ENCODE results near the gene REC8.

The REC8 gene

GRCh38 chr14:24138396-24139271 is 33.2 kb upstream of the REC8 start:
- no peak for TF ChIP-seq CTCF (IDR thresholded peaks at IDR 0.05; ENCODE audit: borderline replicate concordance, control extremely low read depth, extremely low read depth, insufficient read depth, missing control alignments)
- no peak for DNase-seq (ENCODE audit: low spot score)
- in situ Hi-C loops (cut with MboI; ENCODE audit: low sequenced_read_pairs, unreplicated experiment): no loop called here

DNA sequence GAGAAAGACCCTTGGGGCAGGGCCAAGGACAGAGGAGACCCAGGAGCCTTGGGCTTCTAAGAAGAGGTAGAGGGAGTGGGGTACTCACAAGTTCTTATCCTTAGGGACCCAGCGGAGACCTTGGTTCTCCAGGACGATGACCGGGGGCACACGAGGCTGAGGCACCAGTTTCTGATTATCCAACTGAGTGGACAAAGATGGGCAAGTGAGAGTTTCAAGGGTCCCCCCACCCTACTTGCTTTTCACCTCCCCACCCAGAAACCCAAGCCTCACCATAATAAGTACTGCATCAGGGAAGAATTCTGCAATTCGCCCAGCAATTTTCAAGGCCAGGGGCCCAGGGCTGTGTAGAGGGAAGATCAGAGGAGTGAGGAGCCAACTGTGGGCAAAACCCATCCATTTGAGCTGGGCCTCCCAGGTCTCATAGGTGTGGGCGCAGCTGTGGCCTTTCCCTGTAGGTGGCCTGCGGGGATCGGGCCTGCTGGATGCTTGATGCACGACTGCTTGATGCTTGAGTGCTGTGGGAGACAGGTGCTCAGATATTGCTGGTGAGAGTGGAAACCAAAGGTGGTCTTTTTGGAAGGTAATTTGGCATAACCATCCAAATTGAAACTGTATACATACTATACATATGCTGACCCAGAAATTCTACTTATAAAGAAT is 32.5 kb upstream of the REC8 start:
- in situ Hi-C loops (cut with MboI; ENCODE audit: low sequenced_read_pairs, unreplicated experiment): no loop called here
- TF ChIP-seq CTCF (IDR thresholded peaks at IDR 0.05; ENCODE audit: borderline replicate concordance, control extremely low read depth, extremely low read depth, insufficient read depth, missing control alignments): peak; percentile 9

DNA sequence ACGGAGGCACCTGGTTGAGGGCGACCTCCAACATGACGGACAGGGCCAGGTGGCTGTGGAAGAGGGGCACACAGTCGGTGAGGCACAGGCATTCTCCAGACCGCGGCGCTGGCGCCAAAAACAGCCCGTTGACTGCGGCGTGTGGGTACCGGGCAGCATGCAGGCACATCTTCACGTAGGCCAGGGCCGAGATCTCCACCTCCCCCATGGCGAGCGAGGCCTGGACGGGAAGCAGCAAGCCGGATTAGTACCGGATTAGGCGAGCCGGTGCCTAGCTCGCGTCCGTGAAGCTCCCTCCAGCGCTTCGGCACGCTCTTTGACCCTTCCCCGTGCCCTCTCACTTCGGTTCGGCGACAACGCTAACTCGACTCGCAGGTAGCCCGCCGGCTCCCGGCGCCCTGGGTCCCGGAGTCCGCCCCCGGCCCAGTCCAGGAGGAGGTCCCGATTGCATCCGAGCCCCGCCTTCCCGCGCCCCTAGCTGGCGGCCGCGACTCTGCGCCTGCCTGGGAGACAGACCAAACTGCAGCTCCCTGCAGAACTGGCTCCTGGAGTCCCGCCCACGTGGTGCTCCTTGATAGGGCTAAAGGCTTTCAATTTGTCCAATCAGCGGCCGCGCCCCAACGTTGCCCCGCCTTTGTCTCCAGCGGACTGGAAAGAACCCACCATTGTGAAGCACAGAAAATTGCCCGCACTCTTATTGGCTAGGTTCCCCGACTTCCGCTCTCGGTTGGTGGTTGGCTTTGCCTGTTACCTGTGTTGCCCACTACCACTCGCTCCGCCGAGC is 30.6 kb upstream of the REC8 start, which contains the start of gene EMC9:
TSS of gene EMC9 (minus strand) at position 495 of the 784 bp plus-strand sequence. CDS start at position 208, 287 bp downstream.
- DNase-seq (ENCODE audit: low spot score): peak; percentile 97
- TF ChIP-seq CTCF (IDR thresholded peaks at IDR 0.05; ENCODE audit: borderline replicate concordance, control extremely low read depth, extremely low read depth, insufficient read depth, missing control alignments): peak; percentile 23
- in situ Hi-C loops (cut with MboI; ENCODE audit: low sequenced_read_pairs, unreplicated experiment): no loop called here

More for the DNA sequence above, 32.5 kb upstream of the REC8 start:
- no peak for DNase-seq (ENCODE audit: low spot score)

- TF ChIP-seq CTCF (IDR thresholded peaks at IDR 0.05; ENCODE audit: borderline replicate concordance, control extremely low read depth, extremely low read depth, insufficient read depth, missing control alignments): no peak
- DNase-seq (ENCODE audit: low spot score): no peak
- in situ Hi-C loops (cut with MboI; ENCODE audit: low sequenced_read_pairs, unreplicated experiment): no loop called here
Measured at GRCh38 chr14:24143511-24143910, 28.4 kb upstream of the REC8 start.

- no peak for DNase-seq (ENCODE audit: low spot score)
- in situ Hi-C loops (cut with MboI; ENCODE audit: low sequenced_read_pairs, unreplicated experiment): no loop called here
- no peak for TF ChIP-seq CTCF (IDR thresholded peaks at IDR 0.05; ENCODE audit: borderline replicate concordance, control extremely low read depth, extremely low read depth, insufficient read depth, missing control alignments)
Measured at GRCh38 chr14:24144451-24144850, 27.4 kb upstream of the REC8 start.

- in situ Hi-C loops (cut with MboI; ENCODE audit: low sequenced_read_pairs, unreplicated experiment): no loop called here
- DNase-seq (ENCODE audit: low spot score): no peak
- TF ChIP-seq CTCF (IDR thresholded peaks at IDR 0.05; ENCODE audit: borderline replicate concordance, control extremely low read depth, extremely low read depth, insufficient read depth, missing control alignments): no peak
Measured at GRCh38 chr14:24145219-24145618, 26.7 kb upstream of the REC8 start.

Measured in GM13976 (cell line).